Transverse colon (tissue), 3 donors: ENCODE measurements around the gene IFITM1.

Source experiments
- EP300 ChIP-seq: sonication (generic); formaldehyde crosslinking; IDR thresholded peaks from one replicate; pipeline ENCODE4 v1.6.1; 2017; ENCODE audit warnings: antibody characterized with exemption, low read depth
- POLR2A ChIP-seq: fragments of 450-650 bp; IDR thresholded peaks from one replicate; pipeline ENCODE4 v1.6.1; 2016; ENCODE audit warnings: antibody characterized with exemption, mild to moderate bottlenecking, moderate library complexity
- TF ChIP-seq, protein P1 (sequence below), 5 experiments: fragments of 200-600 bp in 3 of 5; fragments of 450-650 bp in 2 of 5; sonication (generic) in 3 of 5; IDR thresholded peaks; 1 replicate in 2 of 5; 2 replicates in 3 of 5; pipeline ENCODE4 v1.5.1; 2016 to 2017; ENCODE audit warnings: antibody characterized with exemption in 5 of 5, inconsistent platforms in 3 of 5, mild to moderate bottlenecking in 2 of 5, moderate library complexity in 1 of 5

DNA sequence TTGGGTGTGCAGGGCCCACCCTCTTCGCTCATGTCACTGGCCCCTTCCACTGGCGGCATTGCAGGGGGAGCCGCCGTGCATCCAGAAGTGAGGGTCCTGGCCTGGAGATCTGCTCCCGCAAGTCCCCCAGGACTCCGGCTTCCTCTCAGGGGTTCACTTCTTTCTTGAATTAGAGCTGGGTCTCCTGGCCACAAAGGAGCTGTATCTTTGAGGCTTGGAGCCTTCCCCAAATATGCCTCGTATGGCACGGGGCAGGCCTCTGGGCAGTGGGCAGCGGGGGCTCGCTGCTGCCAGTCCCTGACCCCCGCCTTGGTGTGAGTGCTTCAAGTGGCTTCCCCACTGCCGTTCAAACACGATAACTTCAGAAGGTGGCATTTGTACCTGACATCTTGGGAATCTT lies 14.2 kb downstream of the IFITM1 start:
- TF ChIP-seq, protein P1, sequence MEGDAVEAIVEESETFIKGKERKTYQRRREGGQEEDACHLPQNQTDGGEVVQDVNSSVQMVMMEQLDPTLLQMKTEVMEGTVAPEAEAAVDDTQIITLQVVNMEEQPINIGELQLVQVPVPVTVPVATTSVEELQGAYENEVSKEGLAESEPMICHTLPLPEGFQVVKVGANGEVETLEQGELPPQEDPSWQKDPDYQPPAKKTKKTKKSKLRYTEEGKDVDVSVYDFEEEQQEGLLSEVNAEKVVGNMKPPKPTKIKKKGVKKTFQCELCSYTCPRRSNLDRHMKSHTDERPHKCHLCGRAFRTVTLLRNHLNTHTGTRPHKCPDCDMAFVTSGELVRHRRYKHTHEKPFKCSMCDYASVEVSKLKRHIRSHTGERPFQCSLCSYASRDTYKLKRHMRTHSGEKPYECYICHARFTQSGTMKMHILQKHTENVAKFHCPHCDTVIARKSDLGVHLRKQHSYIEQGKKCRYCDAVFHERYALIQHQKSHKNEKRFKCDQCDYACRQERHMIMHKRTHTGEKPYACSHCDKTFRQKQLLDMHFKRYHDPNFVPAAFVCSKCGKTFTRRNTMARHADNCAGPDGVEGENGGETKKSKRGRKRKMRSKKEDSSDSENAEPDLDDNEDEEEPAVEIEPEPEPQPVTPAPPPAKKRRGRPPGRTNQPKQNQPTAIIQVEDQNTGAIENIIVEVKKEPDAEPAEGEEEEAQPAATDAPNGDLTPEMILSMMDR (IDR thresholded peaks at IDR 0.05) = no peak
- TF ChIP-seq POLR2A (no peak), EP300 (no peak)
